ENCODE measurements around the gene CALHM5. TPM values are rescaled to one million over a fixed set of nuclear protein-coding genes. Genes with fewer than 3 reads are reported as not detected.

CALHM5 gene
- total and polyA plus RNA-seq, 2 of the 4 experiments (the other 2 are of a cell fraction), result 3.3 to 10.8 TPM

DNA sequence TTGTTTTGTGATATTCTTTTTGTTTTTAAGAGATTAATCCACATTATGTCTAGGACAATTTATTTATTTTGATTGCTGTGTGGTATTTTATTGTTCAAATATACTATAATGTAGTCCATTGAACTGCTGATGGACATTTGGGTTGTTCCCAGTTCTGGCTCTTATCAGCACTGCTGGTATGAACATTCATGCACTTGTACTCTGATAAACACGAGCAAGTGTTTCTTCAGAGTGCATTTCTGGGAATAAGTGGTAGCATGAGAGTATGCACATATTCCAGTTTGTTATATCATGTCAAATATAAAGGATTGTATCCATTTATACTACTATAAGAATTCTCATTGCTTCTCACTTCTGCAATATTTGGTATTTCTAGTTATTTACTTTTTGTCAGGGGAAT, 43.1 kb upstream of the CALHM5 start:
- Histone ChIP-seq H4K91ac (ENCODE audit: insufficient read depth, low read depth, low read length) (no peak overlapping the region), H2BK5ac (ENCODE audit: low read depth, low read length, poor library complexity, severe bottlenecking) (no peak overlapping the region), H3K18ac (ENCODE audit: low read depth, low read length) (no peak overlapping the region), H2BK120ac (ENCODE audit: low read depth, low read length) (no peak overlapping the region), H4K5ac (ENCODE audit: low read depth, low read length) (no peak overlapping the region), H3K4ac (ENCODE audit: low read depth, low read length) (no peak overlapping the region), H3K14ac (replicated peaks; ENCODE audit: low read depth, low read length) (no peak overlapping the region), H2AK9ac (replicated peaks; ENCODE audit: low read depth, low read length, poor library complexity) (no peak overlapping the region), H3K4me2 (ENCODE audit: low read depth, low read length) (no peak overlapping the region), H4K8ac (ENCODE audit: low read depth in 2 of 2, low read length in 2 of 2) (no peak overlapping the region), H3K79me1 (ENCODE audit: low read depth in 1 of 2, low read length in 2 of 2) (no peaks in the 10 kb centered on the region), H4K20me1 (ENCODE audit: insufficient read depth, low read length) (no peaks in the 10 kb centered on the region), H2BK15ac (ENCODE audit: low read depth, low read length) (no peak overlapping the region), H2AFZ (replicated peaks; ENCODE audit: low read length, poor library complexity) (no peak overlapping the region), H3K56ac (ENCODE audit: extremely low read depth, insufficient read depth, low read length) (no peak overlapping the region), H3K4me3 (ENCODE audit: insufficient read depth, low read depth, low read length) (no peak overlapping the region), H3K27me3 (ENCODE audit: control insufficient read depth, insufficient read depth, low read length) (no peaks in the 10 kb centered on the region), H2AK5ac (ENCODE audit: low read depth, low read length) (no peak overlapping the region), H3K9me1 (ENCODE audit: insufficient read depth, low read length) (no peaks in the 10 kb centered on the region), H2BK20ac (ENCODE audit: low read depth, low read length) (no peak overlapping the region), H3K9ac (ENCODE audit: low read depth, low read length) (no peak overlapping the region), H3K9me3 (ENCODE audit: control insufficient read depth, insufficient read depth, low read length) (no peaks in the 10 kb centered on the region), H3K27ac (ENCODE audit: insufficient read depth, low read length) (no peak overlapping the region), H3K23ac (ENCODE audit: low read depth, low read length) (no peak overlapping the region), H3K36me3 (ENCODE audit: control insufficient read depth, insufficient read depth, low read length) (no peaks in the 10 kb centered on the region), H3K4me1 (ENCODE audit: control insufficient read depth, insufficient read depth, low read length) (no peaks in the 10 kb centered on the region)
- dilution Hi-C loops (cut with HindIII; ENCODE audit: low sequenced_read_pairs, unreplicated experiment), result no loop called here
- intact Hi-C loops (cut with micrococcal nuclease), result no loop called here
- ATAC-seq (ENCODE audit: low read depth), result no peak
- ChIA-PET CTCF (no interaction called here), POLR2A (ENCODE audit: unreplicated experiment) (no interaction called here)
- TF ChIP-seq MAZ (IDR thresholded peaks at IDR 0.05; ENCODE audit: borderline replicate concordance, low read depth, low read length) (no peak), RFX5 (IDR thresholded peaks at IDR 0.05; ENCODE audit: low read depth, low read length) (no peak), CEBPB (IDR thresholded peaks at IDR 0.05; ENCODE audit: low read depth, low read length) (no peak), BHLHE40 (IDR thresholded peaks at IDR 0.05; ENCODE audit: low read depth, low read length) (no peak), NFE2L2 (IDR thresholded peaks at IDR 0.05; ENCODE audit: low read depth, low read length) (no peak), CHD1 (IDR thresholded peaks at IDR 0.05; ENCODE audit: low read depth, low read length) (no peak), SMC3 (IDR thresholded peaks at IDR 0.05; ENCODE audit: low read depth, low read length) (no peak), POLR2A (IDR thresholded peaks at IDR 0.05; ENCODE audit: low read depth, low read length) (no peak), RCOR1 (IDR thresholded peaks at IDR 0.05; ENCODE audit: insufficient replicate concordance, low read length) (no peak), MAFK (IDR thresholded peaks at IDR 0.05; ENCODE audit: low read depth, low read length) (no peak), MXI1 (IDR thresholded peaks at IDR 0.05; ENCODE audit: borderline replicate concordance, low read depth, low read length) (no peak), RAD21 (IDR thresholded peaks at IDR 0.05; ENCODE audit: low read length) (no peak), FOS (IDR thresholded peaks at IDR 0.05; ENCODE audit: low read depth, low read length) (no peak)
- TF ChIP-seq, protein P1, sequence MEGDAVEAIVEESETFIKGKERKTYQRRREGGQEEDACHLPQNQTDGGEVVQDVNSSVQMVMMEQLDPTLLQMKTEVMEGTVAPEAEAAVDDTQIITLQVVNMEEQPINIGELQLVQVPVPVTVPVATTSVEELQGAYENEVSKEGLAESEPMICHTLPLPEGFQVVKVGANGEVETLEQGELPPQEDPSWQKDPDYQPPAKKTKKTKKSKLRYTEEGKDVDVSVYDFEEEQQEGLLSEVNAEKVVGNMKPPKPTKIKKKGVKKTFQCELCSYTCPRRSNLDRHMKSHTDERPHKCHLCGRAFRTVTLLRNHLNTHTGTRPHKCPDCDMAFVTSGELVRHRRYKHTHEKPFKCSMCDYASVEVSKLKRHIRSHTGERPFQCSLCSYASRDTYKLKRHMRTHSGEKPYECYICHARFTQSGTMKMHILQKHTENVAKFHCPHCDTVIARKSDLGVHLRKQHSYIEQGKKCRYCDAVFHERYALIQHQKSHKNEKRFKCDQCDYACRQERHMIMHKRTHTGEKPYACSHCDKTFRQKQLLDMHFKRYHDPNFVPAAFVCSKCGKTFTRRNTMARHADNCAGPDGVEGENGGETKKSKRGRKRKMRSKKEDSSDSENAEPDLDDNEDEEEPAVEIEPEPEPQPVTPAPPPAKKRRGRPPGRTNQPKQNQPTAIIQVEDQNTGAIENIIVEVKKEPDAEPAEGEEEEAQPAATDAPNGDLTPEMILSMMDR (conservative IDR thresholded peaks at IDR 0.05; ENCODE audit: low read depth, low read length), result no peak
- TF ChIP-seq, protein P2, sequence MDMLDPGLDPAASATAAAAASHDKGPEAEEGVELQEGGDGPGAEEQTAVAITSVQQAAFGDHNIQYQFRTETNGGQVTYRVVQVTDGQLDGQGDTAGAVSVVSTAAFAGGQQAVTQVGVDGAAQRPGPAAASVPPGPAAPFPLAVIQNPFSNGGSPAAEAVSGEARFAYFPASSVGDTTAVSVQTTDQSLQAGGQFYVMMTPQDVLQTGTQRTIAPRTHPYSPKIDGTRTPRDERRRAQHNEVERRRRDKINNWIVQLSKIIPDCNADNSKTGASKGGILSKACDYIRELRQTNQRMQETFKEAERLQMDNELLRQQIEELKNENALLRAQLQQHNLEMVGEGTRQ (IDR thresholded peaks at IDR 0.05; ENCODE audit: low read depth, low read length), result no peak
- TF ChIP-seq, protein P3, sequence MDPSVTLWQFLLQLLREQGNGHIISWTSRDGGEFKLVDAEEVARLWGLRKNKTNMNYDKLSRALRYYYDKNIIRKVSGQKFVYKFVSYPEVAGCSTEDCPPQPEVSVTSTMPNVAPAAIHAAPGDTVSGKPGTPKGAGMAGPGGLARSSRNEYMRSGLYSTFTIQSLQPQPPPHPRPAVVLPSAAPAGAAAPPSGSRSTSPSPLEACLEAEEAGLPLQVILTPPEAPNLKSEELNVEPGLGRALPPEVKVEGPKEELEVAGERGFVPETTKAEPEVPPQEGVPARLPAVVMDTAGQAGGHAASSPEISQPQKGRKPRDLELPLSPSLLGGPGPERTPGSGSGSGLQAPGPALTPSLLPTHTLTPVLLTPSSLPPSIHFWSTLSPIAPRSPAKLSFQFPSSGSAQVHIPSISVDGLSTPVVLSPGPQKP (IDR thresholded peaks at IDR 0.05; ENCODE audit: borderline replicate concordance, low read depth, low read length), result no peak
- in situ Hi-C loops (cut with MboI; ENCODE audit: low sequenced_read_pairs), result no loop called here
- WGBS, 2 experiments (ENCODE audit: extremely low coverage in 2 of 2, insufficient read length in 1 of 2), result no CpG with 5 or more reads among the region's 1 CpG
- no TSS peak for BruUV-seq (replicated peaks)
- no peak for DNase-seq
